Neural cell (in vitro differentiated cells): ENCODE measurements around the gene EREG. TPM values are rescaled to one million over a fixed set of nuclear protein-coding genes. Genes with fewer than 3 reads are reported as not detected.

Experiments
- H2AFZ ChIP-seq: fragments of 200-600, 300-800 bp; sonication (generic), shearing (Covaris generic); 2 replicates; pipeline ENCODE4 v1.6.0; 2014; ENCODE audit warnings: low read depth, mild to moderate bottlenecking, antibody characterized with exemption, low read length, moderate library complexity
- H3F3A ChIP-seq: fragments of 200-600 bp; shearing (Covaris generic); 2 replicates; pipeline ENCODE4 v1.6.1; 2016; ENCODE audit warnings: mild to moderate bottlenecking, moderate library complexity, mixed read lengths, antibody characterized with exemption, low read length; ENCODE audit not compliant: insufficient read depth, poor library complexity, severe bottlenecking
- H3K27ac ChIP-seq: fragments of 200-600, 300-800 bp; sonication (generic), shearing (Covaris generic); 2 replicates; pipeline ENCODE4 v1.5.1; 2014; ENCODE audit warnings: mild to moderate bottlenecking, low read length, moderate library complexity
- H3K27me3 ChIP-seq: fragments of 300-800, 200-600 bp; sonication (generic), shearing (Covaris generic); 2 replicates; pipeline ENCODE4 v1.6.0; 2014; ENCODE audit warnings: mild to moderate bottlenecking, low read depth, low read length, moderate library complexity; ENCODE audit not compliant: insufficient read depth
- H3K36me3 ChIP-seq: fragments of 300-800, 200-600 bp; sonication (generic), shearing (Covaris generic); 2 replicates; pipeline ENCODE4 v1.5.1; 2014; ENCODE audit warnings: mild to moderate bottlenecking, antibody characterized with exemption, low read length, moderate library complexity; ENCODE audit not compliant: insufficient read depth
- H3K4me2 ChIP-seq: fragments of 300-800, 200-600 bp; sonication (generic), shearing (Covaris generic); 2 replicates; pipeline ENCODE4 v1.6.0; 2014; ENCODE audit warnings: mild to moderate bottlenecking, low read length
- H3K4me3 ChIP-seq: fragments of 300-800, 200-600 bp; sonication (generic), shearing (Covaris generic); 2 replicates; pipeline ENCODE4 v1.5.1; 2014; ENCODE audit warnings: mild to moderate bottlenecking, low read length, moderate library complexity
- H3K79me2 ChIP-seq: fragments of 200-600 bp; shearing (Covaris generic); replicated peaks from 2 replicates; pipeline ENCODE4 v1.6.0; 2014; ENCODE audit warnings: mild to moderate bottlenecking, low read length, moderate library complexity; ENCODE audit not compliant: insufficient read depth
- H3K9ac ChIP-seq: fragments of 300-800, 200-600 bp; sonication (generic), shearing (Covaris generic); 2 replicates; pipeline ENCODE4 v1.6.1; 2016; ENCODE audit warnings: mild to moderate bottlenecking, low read length, mixed read lengths
- H3K9me2 ChIP-seq: fragments of 200-600 bp; shearing (Covaris generic); 2 replicates; pipeline ENCODE4 v1.6.1; 2016; ENCODE audit warnings: mild to moderate bottlenecking, low read length, mixed read lengths; ENCODE audit not compliant: insufficient read depth
- H3K9me3 ChIP-seq: fragments of 200-600, 300-800 bp; sonication (generic), shearing (Covaris generic); 2 replicates; pipeline ENCODE4 v1.6.1; 2016; ENCODE audit warnings: mild to moderate bottlenecking, mixed run types, low read length, moderate library complexity, mixed read lengths
- H4K20me1 ChIP-seq: fragments of 200-600 bp; shearing (Covaris generic); 2 replicates; pipeline ENCODE4 v1.6.1; 2016; ENCODE audit warnings: mild to moderate bottlenecking, mixed run types; ENCODE audit not compliant: insufficient read depth
- EP300 ChIP-seq: fragments of 450-650 bp; conservative IDR thresholded peaks from 2 replicates; pipeline ENCODE4 v1.6.1; 2014; ENCODE audit warnings: antibody characterized with exemption, mild to moderate bottlenecking, moderate library complexity; ENCODE audit not compliant: poor library complexity, severe bottlenecking
- EZH2 ChIP-seq: fragments of 200-600, 300-800 bp; shearing (Covaris generic), sonication (generic); IDR thresholded peaks from 2 replicates; pipeline ENCODE4 v1.6.1; 2014; ENCODE audit warnings: antibody characterized with exemption, low read length, borderline replicate concordance, mild to moderate bottlenecking; ENCODE audit not compliant: insufficient read depth, poor library complexity, severe bottlenecking
- MXI1 ChIP-seq: fragments of 450-650 bp; conservative IDR thresholded peaks from 2 replicates; pipeline ENCODE4 v1.6.1; 2014; ENCODE audit warnings: antibody characterized with exemption, mild to moderate bottlenecking; ENCODE audit not compliant: poor library complexity, severe bottlenecking
- POLR2AphosphoS5 ChIP-seq: IDR thresholded peaks from 2 replicates; pipeline ENCODE4 v1.6.1; 2012
- RAD21 ChIP-seq: fragments of 450-650 bp; conservative IDR thresholded peaks from 2 replicates; pipeline ENCODE4 v1.6.1; 2014; ENCODE audit warnings: antibody characterized with exemption, mild to moderate bottlenecking, moderate library complexity
- SMC3 ChIP-seq: fragments of 450-650 bp; conservative IDR thresholded peaks from 2 replicates; pipeline ENCODE4 v1.6.1; 2014; ENCODE audit warnings: antibody characterized with exemption, mild to moderate bottlenecking, moderate library complexity; ENCODE audit not compliant: poor library complexity
- TAF1 ChIP-seq: IDR thresholded peaks from 2 replicates; pipeline ENCODE4 v1.6.1; 2012; ENCODE audit warnings: low read depth
- polyA plus RNA-seq: library from polyadenylated mRNA; depleted of rRNA; stranded (reverse); fragments of >200 nt; gene quantifications from 2 replicates; pipeline ENCODE4 v1.2.3, GENCODE V29; 2014
- TF ChIP-seq, protein P1 (sequence below): fragments of 450-650 bp; IDR thresholded peaks from 2 replicates; pipeline ENCODE4 v1.5.1; 2014; ENCODE audit warnings: antibody characterized with exemption, mild to moderate bottlenecking, moderate library complexity; ENCODE audit not compliant: poor library complexity, severe bottlenecking
- TF ChIP-seq, protein P2 (sequence below): IDR thresholded peaks from 2 replicates; pipeline ENCODE4 v1.6.1; 2012; ENCODE audit warnings: borderline replicate concordance

EREG gene
- polyA plus RNA-seq, 1 donor from 2014 or later, result not detected

DNA sequence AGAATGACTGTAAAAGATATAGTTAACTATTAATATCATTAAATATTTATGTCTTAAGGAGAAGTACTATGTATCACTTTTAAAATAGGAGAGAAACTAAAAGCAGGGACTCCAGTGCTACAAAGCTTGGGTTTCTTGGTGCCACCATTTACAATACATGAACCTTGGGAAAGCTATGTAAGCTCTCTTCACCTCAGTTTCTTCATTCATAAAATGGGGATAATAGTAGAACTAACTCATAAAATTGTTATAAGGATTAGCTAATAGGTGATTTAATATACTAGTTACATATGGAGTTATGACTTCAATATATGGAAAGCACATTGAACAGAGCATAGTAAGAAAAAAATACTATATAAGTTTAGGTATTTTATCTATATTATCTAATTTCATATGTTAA is 33.0 kb upstream of the EREG start:
- no peak overlapping the region for H3K27ac ChIP-seq
- H3K36me3 ChIP-seq, result no peaks in the 10 kb centered on the region
- no peak overlapping the region for H3K4me2 ChIP-seq
- no peak overlapping the region for H3K4me3 ChIP-seq
- no peak overlapping the region for H2AFZ ChIP-seq
- no peaks in the 10 kb centered on the region for H4K20me1 ChIP-seq
- no peaks in the 10 kb centered on the region for H3K79me2 ChIP-seq
- TF ChIP-seq, protein P1, sequence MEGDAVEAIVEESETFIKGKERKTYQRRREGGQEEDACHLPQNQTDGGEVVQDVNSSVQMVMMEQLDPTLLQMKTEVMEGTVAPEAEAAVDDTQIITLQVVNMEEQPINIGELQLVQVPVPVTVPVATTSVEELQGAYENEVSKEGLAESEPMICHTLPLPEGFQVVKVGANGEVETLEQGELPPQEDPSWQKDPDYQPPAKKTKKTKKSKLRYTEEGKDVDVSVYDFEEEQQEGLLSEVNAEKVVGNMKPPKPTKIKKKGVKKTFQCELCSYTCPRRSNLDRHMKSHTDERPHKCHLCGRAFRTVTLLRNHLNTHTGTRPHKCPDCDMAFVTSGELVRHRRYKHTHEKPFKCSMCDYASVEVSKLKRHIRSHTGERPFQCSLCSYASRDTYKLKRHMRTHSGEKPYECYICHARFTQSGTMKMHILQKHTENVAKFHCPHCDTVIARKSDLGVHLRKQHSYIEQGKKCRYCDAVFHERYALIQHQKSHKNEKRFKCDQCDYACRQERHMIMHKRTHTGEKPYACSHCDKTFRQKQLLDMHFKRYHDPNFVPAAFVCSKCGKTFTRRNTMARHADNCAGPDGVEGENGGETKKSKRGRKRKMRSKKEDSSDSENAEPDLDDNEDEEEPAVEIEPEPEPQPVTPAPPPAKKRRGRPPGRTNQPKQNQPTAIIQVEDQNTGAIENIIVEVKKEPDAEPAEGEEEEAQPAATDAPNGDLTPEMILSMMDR, result no peak
- no peak for TF ChIP-seq SMC3
- no peak for TF ChIP-seq POLR2AphosphoS5
- TF ChIP-seq EP300, result no peak
- TF ChIP-seq RAD21, result no peak
- TF ChIP-seq EZH2, result no peak
- TF ChIP-seq TAF1, result no peak
- TF ChIP-seq MXI1, result no peak
- TF ChIP-seq, protein P2, sequence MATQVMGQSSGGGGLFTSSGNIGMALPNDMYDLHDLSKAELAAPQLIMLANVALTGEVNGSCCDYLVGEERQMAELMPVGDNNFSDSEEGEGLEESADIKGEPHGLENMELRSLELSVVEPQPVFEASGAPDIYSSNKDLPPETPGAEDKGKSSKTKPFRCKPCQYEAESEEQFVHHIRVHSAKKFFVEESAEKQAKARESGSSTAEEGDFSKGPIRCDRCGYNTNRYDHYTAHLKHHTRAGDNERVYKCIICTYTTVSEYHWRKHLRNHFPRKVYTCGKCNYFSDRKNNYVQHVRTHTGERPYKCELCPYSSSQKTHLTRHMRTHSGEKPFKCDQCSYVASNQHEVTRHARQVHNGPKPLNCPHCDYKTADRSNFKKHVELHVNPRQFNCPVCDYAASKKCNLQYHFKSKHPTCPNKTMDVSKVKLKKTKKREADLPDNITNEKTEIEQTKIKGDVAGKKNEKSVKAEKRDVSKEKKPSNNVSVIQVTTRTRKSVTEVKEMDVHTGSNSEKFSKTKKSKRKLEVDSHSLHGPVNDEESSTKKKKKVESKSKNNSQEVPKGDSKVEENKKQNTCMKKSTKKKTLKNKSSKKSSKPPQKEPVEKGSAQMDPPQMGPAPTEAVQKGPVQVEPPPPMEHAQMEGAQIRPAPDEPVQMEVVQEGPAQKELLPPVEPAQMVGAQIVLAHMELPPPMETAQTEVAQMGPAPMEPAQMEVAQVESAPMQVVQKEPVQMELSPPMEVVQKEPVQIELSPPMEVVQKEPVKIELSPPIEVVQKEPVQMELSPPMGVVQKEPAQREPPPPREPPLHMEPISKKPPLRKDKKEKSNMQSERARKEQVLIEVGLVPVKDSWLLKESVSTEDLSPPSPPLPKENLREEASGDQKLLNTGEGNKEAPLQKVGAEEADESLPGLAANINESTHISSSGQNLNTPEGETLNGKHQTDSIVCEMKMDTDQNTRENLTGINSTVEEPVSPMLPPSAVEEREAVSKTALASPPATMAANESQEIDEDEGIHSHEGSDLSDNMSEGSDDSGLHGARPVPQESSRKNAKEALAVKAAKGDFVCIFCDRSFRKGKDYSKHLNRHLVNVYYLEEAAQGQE, result no peak
- H3K27me3 ChIP-seq, result no peaks in the 10 kb centered on the region
- no peaks in the 10 kb centered on the region for H3F3A ChIP-seq
- no peak overlapping the region for H3K9ac ChIP-seq
- no peaks in the 10 kb centered on the region for H3K9me3 ChIP-seq
- no peaks in the 10 kb centered on the region for H3K9me2 ChIP-seq

DNA sequence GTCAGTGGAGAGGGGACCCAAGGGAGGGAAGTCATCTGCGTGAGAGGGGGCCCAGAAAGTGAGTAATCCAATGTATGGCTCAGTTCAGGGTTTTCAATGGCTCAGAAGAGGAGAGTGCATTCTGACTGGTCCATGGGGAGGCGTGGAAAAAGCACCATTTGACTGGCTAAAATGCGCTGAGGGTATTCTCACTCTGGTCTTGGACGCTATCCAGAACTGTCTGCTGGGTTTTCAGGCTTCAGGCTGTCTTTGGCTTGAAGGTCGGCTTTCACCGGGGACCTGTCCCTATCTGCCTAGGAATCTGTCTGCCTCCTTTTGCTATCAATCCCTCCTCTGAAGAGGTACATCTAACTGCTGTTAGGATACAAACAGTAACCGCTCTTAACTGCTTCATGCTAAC is 30.3 kb upstream of the EREG start:
- Histone ChIP-seq H3K4me2 (no peak overlapping the region), H2AFZ (no peak overlapping the region), H3K36me3 (no peaks in the 10 kb centered on the region), H3K27ac (no peak overlapping the region), H3K27me3 (no peaks in the 10 kb centered on the region), H3K9ac (no peak overlapping the region), H3K9me2 (no peaks in the 10 kb centered on the region), H4K20me1 (no peaks in the 10 kb centered on the region), H3K4me3 (no peak overlapping the region), H3F3A (no peaks in the 10 kb centered on the region), H3K9me3 (no peaks in the 10 kb centered on the region), H3K79me2 (no peaks in the 10 kb centered on the region)
- no peak for TF ChIP-seq SMC3
- no peak for TF ChIP-seq RAD21
- TF ChIP-seq, protein P2, result no peak
- TF ChIP-seq EZH2, result no peak
- no peak for TF ChIP-seq TAF1
- TF ChIP-seq, protein P1, result no peak
- no peak for TF ChIP-seq MXI1
- no peak for TF ChIP-seq POLR2AphosphoS5
- TF ChIP-seq EP300, result no peak
